ENCODE results near the gene SMCO4.
"Not testable (repeated sequence)": the region's sequence is repeated elsewhere in the genome, so short reads cannot be mapped to it uniquely, and the experiment has no call there.

Gene SMCO4

GRCh38 chr11:93587858-93588581 lies 44.8 kb upstream of the SMCO4 start:
- H3K4me3 ChIP-seq (ENCODE audit: insufficient read depth in 1 of 2, low read depth in 1 of 2, low read length in 2 of 2) = no peak overlapping the region
- H3K9ac ChIP-seq (ENCODE audit: low read length) = no peak overlapping the region
- no peak overlapping the region for H3K18ac ChIP-seq (ENCODE audit: low read depth in 1 of 2, low read length in 2 of 2)
- no peak overlapping the region for H3K23ac ChIP-seq (ENCODE audit: low read length in 2 of 2)
- no peak for DNase-seq
- no peaks in the 10 kb centered on the region for H3K9me3 ChIP-seq (ENCODE audit: control insufficient read depth, low read length)
- no peak overlapping the region for H4K8ac ChIP-seq (ENCODE audit: low read length)
- H3K36me3 ChIP-seq (ENCODE audit: control insufficient read depth in 1 of 2, insufficient read depth in 2 of 2, low read depth in 1 of 2, low read length in 2 of 2) = no peaks in the 10 kb centered on the region
- no peak overlapping the region for H3K27ac ChIP-seq (ENCODE audit: low read length, poor library complexity, severe bottlenecking)
- H3K4ac ChIP-seq (ENCODE audit: low read depth in 1 of 2, low read length in 2 of 2) = no peak overlapping the region
- H2AFZ ChIP-seq (ENCODE audit: low read depth, low read length) = no peak overlapping the region
- no peak overlapping the region for H2BK120ac ChIP-seq (ENCODE audit: low read depth, low read length)
- H3K27me3 ChIP-seq (ENCODE audit: control insufficient read depth in 1 of 2, insufficient read depth in 1 of 2, low read length in 2 of 2) = peaks cover 0 to 10% of the 10 kb centered on the region in 2 experiments
- H2AK5ac ChIP-seq (ENCODE audit: low read length, severe bottlenecking) = no peak overlapping the region
- no peak overlapping the region for H2BK15ac ChIP-seq (ENCODE audit: low read depth, poor library complexity, severe bottlenecking)
- H2BK5ac ChIP-seq (ENCODE audit: low read depth, low read length, poor library complexity, severe bottlenecking) = no peak overlapping the region
- no peak overlapping the region for H4K91ac ChIP-seq (ENCODE audit: low read length)
- WGBS = 93% methylated on average over 7 of the region's 8 CpGs
- H3K4me2 ChIP-seq (ENCODE audit: low read length, poor library complexity, severe bottlenecking) = no peak overlapping the region
- H3K4me1 ChIP-seq (ENCODE audit: control insufficient read depth, insufficient read depth, low read depth, low read length) = peaks cover 10% of the 10 kb centered on the region
- no peaks in the 10 kb centered on the region for H3K79me1 ChIP-seq (replicated peaks; ENCODE audit: low read length, poor library complexity, severe bottlenecking)
- no peak overlapping the region for H2BK12ac ChIP-seq (ENCODE audit: low read length in 2 of 2)
- no peak overlapping the region for H3K14ac ChIP-seq (ENCODE audit: low read length in 2 of 2)

GRCh38 chr11:93587425-93587824 lies 44.2 kb upstream of the SMCO4 start:
- H3K4me1 ChIP-seq (ENCODE audit: control insufficient read depth, insufficient read depth, low read depth, low read length) = peaks cover 10% of the 10 kb centered on the region
- not testable (repeated sequence) for H3K9ac ChIP-seq (ENCODE audit: low read length); H2AFZ ChIP-seq (ENCODE audit: low read depth, low read length); H2BK15ac ChIP-seq (ENCODE audit: low read depth, poor library complexity, severe bottlenecking); H3K27ac ChIP-seq (ENCODE audit: low read length, poor library complexity, severe bottlenecking); H3K4me2 ChIP-seq (ENCODE audit: low read length, poor library complexity, severe bottlenecking); H3K9me3 ChIP-seq (ENCODE audit: control insufficient read depth, low read length); H3K27me3 ChIP-seq (ENCODE audit: control insufficient read depth in 1 of 2, insufficient read depth in 1 of 2, low read length in 2 of 2); H3K36me3 ChIP-seq (ENCODE audit: control insufficient read depth in 1 of 2, insufficient read depth in 2 of 2, low read depth in 1 of 2, low read length in 2 of 2); DNase-seq; H2AK5ac ChIP-seq (ENCODE audit: low read length, severe bottlenecking); H4K8ac ChIP-seq (ENCODE audit: low read length); H3K79me1 ChIP-seq (replicated peaks; ENCODE audit: low read length, poor library complexity, severe bottlenecking); H2BK120ac ChIP-seq (ENCODE audit: low read depth, low read length); H2BK12ac ChIP-seq (ENCODE audit: low read length in 2 of 2); H3K4me3 ChIP-seq (ENCODE audit: insufficient read depth in 1 of 2, low read depth in 1 of 2, low read length in 2 of 2); H3K23ac ChIP-seq (ENCODE audit: low read length in 2 of 2); H3K14ac ChIP-seq (ENCODE audit: low read length in 2 of 2); H3K18ac ChIP-seq (ENCODE audit: low read depth in 1 of 2, low read length in 2 of 2); H4K91ac ChIP-seq (ENCODE audit: low read length); H3K4ac ChIP-seq (ENCODE audit: low read depth in 1 of 2, low read length in 2 of 2); H2BK5ac ChIP-seq (ENCODE audit: low read depth, low read length, poor library complexity, severe bottlenecking)
- no CpG with 5 or more reads among the region's 1 CpG for WGBS

- H2BK12ac ChIP-seq (ENCODE audit: low read length in 2 of 2) = no peak overlapping the region
- H2BK15ac ChIP-seq (ENCODE audit: low read depth, poor library complexity, severe bottlenecking) = no peak overlapping the region
- H3K4me1 ChIP-seq (ENCODE audit: control insufficient read depth, insufficient read depth, low read depth, low read length) = peaks cover 5% of the 10 kb centered on the region
- no peaks in the 10 kb centered on the region for H3K79me1 ChIP-seq (replicated peaks; ENCODE audit: low read length, poor library complexity, severe bottlenecking)
- H2AFZ ChIP-seq (ENCODE audit: low read depth, low read length) = peak overlapping the region; percentile 23
- no peak overlapping the region for H3K9ac ChIP-seq (ENCODE audit: low read length)
- DNase-seq = peak; percentile 83
- H3K27me3 ChIP-seq (ENCODE audit: control insufficient read depth in 1 of 2, insufficient read depth in 1 of 2, low read length in 2 of 2) = peaks cover 0 to 10% of the 10 kb centered on the region in 2 experiments
- no peak overlapping the region for H2BK5ac ChIP-seq (ENCODE audit: low read depth, low read length, poor library complexity, severe bottlenecking)
- no peak overlapping the region for H3K23ac ChIP-seq (ENCODE audit: low read length in 2 of 2)
- H4K91ac ChIP-seq (ENCODE audit: low read length) = no peak overlapping the region
- peak overlapping the region in 1 of 2 experiments; percentile 49 for H3K18ac ChIP-seq (ENCODE audit: low read depth in 1 of 2, low read length in 2 of 2)
- H3K9me3 ChIP-seq (ENCODE audit: control insufficient read depth, low read length) = no peaks in the 10 kb centered on the region
- H3K4me2 ChIP-seq (ENCODE audit: low read length, poor library complexity, severe bottlenecking) = no peak overlapping the region
- H3K14ac ChIP-seq (ENCODE audit: low read length in 2 of 2) = no peak overlapping the region
- H2AK5ac ChIP-seq (ENCODE audit: low read length, severe bottlenecking) = no peak overlapping the region
- H4K8ac ChIP-seq (ENCODE audit: low read length) = no peak overlapping the region
- no peak overlapping the region for H3K27ac ChIP-seq (ENCODE audit: low read length, poor library complexity, severe bottlenecking)
- no peaks in the 10 kb centered on the region for H3K36me3 ChIP-seq (ENCODE audit: control insufficient read depth in 1 of 2, insufficient read depth in 2 of 2, low read depth in 1 of 2, low read length in 2 of 2)
- H3K4ac ChIP-seq (ENCODE audit: low read depth in 1 of 2, low read length in 2 of 2) = no peak overlapping the region
- H3K4me3 ChIP-seq (ENCODE audit: insufficient read depth in 1 of 2, low read depth in 1 of 2, low read length in 2 of 2) = no peak overlapping the region
- no peak overlapping the region for H2BK120ac ChIP-seq (ENCODE audit: low read depth, low read length)
These were observed 42.6 kb upstream of the SMCO4 start for GRCh38 chr11:93585758-93586157.

GRCh38 chr11:93583490-93583889 lies 40.3 kb upstream of the SMCO4 start:
- H4K8ac ChIP-seq (ENCODE audit: low read length) = no peak overlapping the region
- H3K4me1 ChIP-seq (ENCODE audit: control insufficient read depth, insufficient read depth, low read depth, low read length) = peaks cover 5% of the 10 kb centered on the region
- peaks cover 0 to 6% of the 10 kb centered on the region in 2 experiments for H3K27me3 ChIP-seq (ENCODE audit: control insufficient read depth in 1 of 2, insufficient read depth in 1 of 2, low read length in 2 of 2)
- H3K36me3 ChIP-seq (ENCODE audit: control insufficient read depth in 1 of 2, insufficient read depth in 2 of 2, low read depth in 1 of 2, low read length in 2 of 2) = no peaks in the 10 kb centered on the region
- no peak overlapping the region for H2BK5ac ChIP-seq (ENCODE audit: low read depth, low read length, poor library complexity, severe bottlenecking)
- peaks cover 4% of the 10 kb centered on the region for H3K9me3 ChIP-seq (ENCODE audit: control insufficient read depth, low read length)
- no peaks in the 10 kb centered on the region for H3K79me1 ChIP-seq (replicated peaks; ENCODE audit: low read length, poor library complexity, severe bottlenecking)
- H3K4me3 ChIP-seq (ENCODE audit: insufficient read depth in 1 of 2, low read depth in 1 of 2, low read length in 2 of 2) = no peak overlapping the region
- no peak overlapping the region for H2AFZ ChIP-seq (ENCODE audit: low read depth, low read length)
- DNase-seq = no peak
- no peak overlapping the region for H2BK12ac ChIP-seq (ENCODE audit: low read length in 2 of 2)
- H3K14ac ChIP-seq (ENCODE audit: low read length in 2 of 2) = no peak overlapping the region
- H2BK15ac ChIP-seq (ENCODE audit: low read depth, poor library complexity, severe bottlenecking) = no peak overlapping the region
- no peak overlapping the region for H4K91ac ChIP-seq (ENCODE audit: low read length)
- H3K4ac ChIP-seq (ENCODE audit: low read depth in 1 of 2, low read length in 2 of 2) = no peak overlapping the region
- H3K27ac ChIP-seq (ENCODE audit: low read length, poor library complexity, severe bottlenecking) = no peak overlapping the region
- H2AK5ac ChIP-seq (ENCODE audit: low read length, severe bottlenecking) = no peak overlapping the region
- no peak overlapping the region for H3K23ac ChIP-seq (ENCODE audit: low read length in 2 of 2)
- no peak overlapping the region for H3K4me2 ChIP-seq (ENCODE audit: low read length, poor library complexity, severe bottlenecking)
- no peak overlapping the region for H3K9ac ChIP-seq (ENCODE audit: low read length)
- no peak overlapping the region for H2BK120ac ChIP-seq (ENCODE audit: low read depth, low read length)
- no peak overlapping the region for H3K18ac ChIP-seq (ENCODE audit: low read depth in 1 of 2, low read length in 2 of 2)

Data from mesenchymal stem cell (in vitro differentiated cells and primary cell).